Prostate gland (tissue), 2 donors: Measurements from ENCODE around the gene ZNF581. TPM values are rescaled to one million over a fixed set of nuclear protein-coding genes. Genes with fewer than 3 reads are reported as not detected.

Experiments used
- DNase-seq: peaks from one replicate; pipeline ENCODE4 v3.0.0-alpha.2; 2019; ENCODE audit warnings: low spot score
- H3K27ac ChIP-seq, 2 donors: fragments of 200-600 bp; sonication (generic); 2 replicates each; pipeline ENCODE4 v1.5.1; 2017 to 2019
- H3K27me3 ChIP-seq: fragments of 200-600 bp; sonication (generic); replicated peaks from 2 replicates; pipeline ENCODE4 v1.5.1; 2019; ENCODE audit not compliant: insufficient read depth
- H3K36me3 ChIP-seq, 2 donors: fragments of 200-600 bp; sonication (generic); 1 replicate in 1 of 2; 2 replicates in 1 of 2; pipeline versions ENCODE4 v1.5.1 to v1.8.1; 2017 to 2019
- H3K4me1 ChIP-seq: fragments of 200-600 bp; sonication (generic); replicated peaks from 2 replicates; pipeline ENCODE4 v1.5.1; 2019
- H3K4me3 ChIP-seq, 2 donors: fragments of 200-600 bp; sonication (generic); 2 replicates each; pipeline ENCODE4 v1.5.1; 2017 to 2019
- H3K9me3 ChIP-seq: fragments of 200-600 bp; sonication (generic); 2 replicates; pipeline ENCODE4 v1.5.1; 2017
- POLR2A ChIP-seq: fragments of 450-650 bp; IDR thresholded peaks from one replicate; pipeline ENCODE4 v1.6.1; 2016; ENCODE audit warnings: antibody characterized with exemption, mild to moderate bottlenecking
- POLR2AphosphoS5 ChIP-seq: sonication (generic); formaldehyde crosslinking; IDR thresholded peaks from one replicate; pipeline ENCODE4 v1.6.1; 2017; ENCODE audit warnings: antibody characterized with exemption
- WGBS: methylation state at CpG from one replicate; pipeline ENCODE4 v1.1.5; 2018; 5-methylcytosine and 5-hydroxymethylcytosine counted together
- intact Hi-C: fragments of 100-400 bp; cut with DNase I; formaldehyde crosslinking; loops from one replicate; pipeline ENCODE4 v1.14.2; 2022
- total RNA-seq, 2 donors: library from RNA; depleted of rRNA; stranded (reverse); fragments of >200 nt; gene quantifications; one replicate each; pipeline ENCODE4 v1.1.0, GENCODE V29; 2016
- TF ChIP-seq, protein P1 (sequence below), 4 experiments: fragments of 200-600 bp in 2 of 4; fragments of 450-650 bp in 2 of 4; sonication (generic) in 2 of 4; IDR thresholded peaks; 1 replicate in 3 of 4; 2 replicates in 1 of 4; pipeline ENCODE4 v1.5.1; 2016 to 2019; ENCODE audit warnings: antibody characterized with exemption in 4 of 4, mild to moderate bottlenecking in 2 of 4, moderate library complexity in 2 of 4

Gene ZNF581
- total RNA-seq, 2 donors from 2014 or later = 19.7 to 20.6 TPM

DNA sequence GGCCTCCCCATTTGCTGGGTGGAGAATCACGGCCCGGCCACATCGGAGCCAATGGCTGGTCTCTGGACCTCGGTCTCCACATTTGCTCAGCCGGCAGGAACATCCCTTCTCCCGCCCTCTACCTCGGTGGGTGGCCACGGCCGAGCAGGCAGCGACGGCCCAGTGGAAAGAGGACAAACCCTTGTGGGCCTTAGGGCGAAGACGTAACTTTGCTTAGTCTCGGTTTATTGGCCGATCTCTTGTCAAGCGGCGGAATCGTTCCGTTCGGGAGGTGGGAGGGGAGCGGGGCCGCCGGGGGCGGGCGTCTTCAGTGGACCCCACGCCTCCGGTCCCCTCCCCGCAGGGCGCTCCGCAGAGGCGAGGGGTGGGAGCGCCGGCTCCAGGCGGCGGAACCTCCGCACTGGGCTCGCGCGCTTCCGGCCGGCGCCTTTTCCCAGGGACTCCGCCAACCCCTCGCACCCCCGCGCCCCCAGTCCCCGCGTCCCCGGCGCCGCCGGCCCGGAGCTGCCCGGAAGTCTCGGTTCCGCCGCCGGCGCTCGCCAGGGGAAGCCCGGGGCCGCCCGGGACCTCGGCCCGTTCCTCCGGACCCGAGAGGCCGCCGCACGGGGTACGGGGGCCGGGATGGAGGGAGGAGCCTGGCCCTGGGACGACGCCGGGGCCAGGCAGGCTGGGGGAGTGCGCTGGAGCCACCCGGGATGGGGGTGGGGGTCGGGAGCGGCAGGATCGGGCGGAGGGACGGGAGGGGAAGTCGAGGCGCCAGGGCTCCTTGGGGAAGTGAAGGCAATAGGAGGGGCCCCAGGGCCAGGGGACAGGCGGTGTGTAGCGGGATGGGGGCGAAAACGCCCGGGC lies 2.6 kb upstream of the ZNF581 start, which contains the start of gene ZNF580:
Gene ZNF580 (plus strand): TSS at position 426 of the 849 bp plus-strand sequence. CDS start 1,507 bp downstream, outside the sequence.
- TF ChIP-seq POLR2A = peak; percentile 31
- TF ChIP-seq, protein P1, sequence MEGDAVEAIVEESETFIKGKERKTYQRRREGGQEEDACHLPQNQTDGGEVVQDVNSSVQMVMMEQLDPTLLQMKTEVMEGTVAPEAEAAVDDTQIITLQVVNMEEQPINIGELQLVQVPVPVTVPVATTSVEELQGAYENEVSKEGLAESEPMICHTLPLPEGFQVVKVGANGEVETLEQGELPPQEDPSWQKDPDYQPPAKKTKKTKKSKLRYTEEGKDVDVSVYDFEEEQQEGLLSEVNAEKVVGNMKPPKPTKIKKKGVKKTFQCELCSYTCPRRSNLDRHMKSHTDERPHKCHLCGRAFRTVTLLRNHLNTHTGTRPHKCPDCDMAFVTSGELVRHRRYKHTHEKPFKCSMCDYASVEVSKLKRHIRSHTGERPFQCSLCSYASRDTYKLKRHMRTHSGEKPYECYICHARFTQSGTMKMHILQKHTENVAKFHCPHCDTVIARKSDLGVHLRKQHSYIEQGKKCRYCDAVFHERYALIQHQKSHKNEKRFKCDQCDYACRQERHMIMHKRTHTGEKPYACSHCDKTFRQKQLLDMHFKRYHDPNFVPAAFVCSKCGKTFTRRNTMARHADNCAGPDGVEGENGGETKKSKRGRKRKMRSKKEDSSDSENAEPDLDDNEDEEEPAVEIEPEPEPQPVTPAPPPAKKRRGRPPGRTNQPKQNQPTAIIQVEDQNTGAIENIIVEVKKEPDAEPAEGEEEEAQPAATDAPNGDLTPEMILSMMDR (IDR thresholded peaks at IDR 0.05) = no peak
- TF ChIP-seq POLR2AphosphoS5 = no peak
- no peaks in the 10 kb centered on the region for H3K9me3 ChIP-seq
- under 1% methylated on average over 35 of the region's 89 CpGs for WGBS
- H3K27ac ChIP-seq = peak within 1 kb of the TSS; percentile 93 to 95
- peaks cover 40% of the 10 kb centered on the region for H3K4me1 ChIP-seq
- peak within 1 kb of the TSS; percentile 85 to 91 for H3K4me3 ChIP-seq
- intact Hi-C loops = no loop called here
- no peaks in the 10 kb centered on the region for H3K27me3 ChIP-seq
- H3K36me3 ChIP-seq = no peaks in the 10 kb centered on the region
- DNase-seq = peak; percentile 32

GRCh38 chr19:55641426-55642152 lies 1.9 kb upstream of the ZNF581 start:
- Histone ChIP-seq H3K4me3 (peak overlapping the region; percentile 85 to 91), H3K9me3 (no peaks in the 10 kb centered on the region), H3K27ac (peak overlapping the region; percentile 93 to 95), H3K27me3 (no peaks in the 10 kb centered on the region), H3K36me3 (no peaks in the 10 kb centered on the region), H3K4me1 (peaks cover 32% of the 10 kb centered on the region)
- no peak for DNase-seq
- 2% methylated on average over 25 of the region's 25 CpGs for WGBS
- intact Hi-C loops = no loop called here
- TF ChIP-seq, protein P1 (IDR thresholded peaks at IDR 0.05) = no peak
- no peak for TF ChIP-seq POLR2A
- no peak for TF ChIP-seq POLR2AphosphoS5

- intact Hi-C loops = no loop called here
- no peaks in the 10 kb centered on the region for H3K27me3 ChIP-seq
- TF ChIP-seq POLR2AphosphoS5 = no peak
- no peak for TF ChIP-seq POLR2A
- TF ChIP-seq, protein P1 (IDR thresholded peaks at IDR 0.05) = no peak
- H3K9me3 ChIP-seq = no peaks in the 10 kb centered on the region
- H3K4me1 ChIP-seq = peaks cover 31% of the 10 kb centered on the region
- no peak for DNase-seq
- no peaks in the 10 kb centered on the region for H3K36me3 ChIP-seq
- H3K4me3 ChIP-seq = peak overlapping the region; percentile 85 to 91
- under 1% methylated on average over 28 of the region's 65 CpGs for WGBS
- H3K27ac ChIP-seq = peak overlapping the region; percentile 93 to 95
These were observed 1.1 kb upstream of the ZNF581 start for GRCh38 chr19:55642153-55643002.

DNA sequence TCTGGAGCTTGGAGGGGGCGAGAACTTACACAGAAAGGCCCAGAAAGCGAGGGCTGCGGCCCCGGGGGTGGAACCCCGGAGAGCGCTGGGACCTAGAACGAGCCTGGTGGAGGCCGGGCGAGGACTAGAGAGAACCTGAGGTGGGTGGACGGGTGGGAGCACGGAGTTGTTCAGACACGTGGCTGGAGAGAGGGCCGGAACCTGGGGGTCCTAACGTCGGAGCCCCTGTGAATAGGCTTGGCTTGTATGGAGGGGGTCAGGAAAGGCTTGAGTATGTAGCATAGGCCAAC lies 383 bp downstream of the ZNF581 start:
- intact Hi-C loops = no loop called here
- Histone ChIP-seq H3K27me3 (no peaks in the 10 kb centered on the region), H3K4me1 (peaks cover 37% of the 10 kb centered on the region), H3K9me3 (no peaks in the 10 kb centered on the region), H3K4me3 (peak overlapping the region; percentile 85 to 91), H3K27ac (peak overlapping the region; percentile 93 to 95), H3K36me3 (no peaks in the 10 kb centered on the region)
- 2% methylated on average over 15 of the region's 15 CpGs for WGBS
- TF ChIP-seq POLR2AphosphoS5 = no peak
- TF ChIP-seq, protein P1 (IDR thresholded peaks at IDR 0.05) = no peak
- no peak for TF ChIP-seq POLR2A
- no peak for DNase-seq
